Activated T-cell treated with anti-CD3 and anti-CD28 coated beads, Interleukin-2, amount 50 U/mL, for 24 hours (primary cell): ENCODE data around the gene KDM4F.
"Not testable (repeated sequence)": the region's sequence is repeated elsewhere in the genome, so short reads cannot be mapped to it uniquely, and the experiment has no call there.

Source experiments
- DNase-seq: peaks from one replicate; pipeline ENCODE4 v3.0.0-alpha.2; 2020
- H3K27ac Mint-ChIP-seq: 2 replicates; pipeline ENCODE4 v1.8.0; 2020; ENCODE audit warnings: mild to moderate bottlenecking, mixed read lengths
- H3K27me3 Mint-ChIP-seq: 2 replicates; pipeline ENCODE4 v1.8.0; 2020; ENCODE audit warnings: mixed read lengths
- H3K36me3 Mint-ChIP-seq: 2 replicates; pipeline ENCODE4 v1.8.0; 2020; ENCODE audit warnings: low read depth, mixed read lengths
- H3K4me1 Mint-ChIP-seq: 2 replicates; pipeline ENCODE4 v1.8.0; 2020; ENCODE audit warnings: low read depth, mixed read lengths
- H3K4me3 Mint-ChIP-seq: 2 replicates; pipeline ENCODE4 v1.8.0; 2020; ENCODE audit warnings: mild to moderate bottlenecking, moderate library complexity, mixed read lengths
- H3K9me3 Mint-ChIP-seq: 2 replicates; pipeline ENCODE4 v1.8.0; 2020; ENCODE audit warnings: mixed read lengths

KDM4F gene

DNA sequence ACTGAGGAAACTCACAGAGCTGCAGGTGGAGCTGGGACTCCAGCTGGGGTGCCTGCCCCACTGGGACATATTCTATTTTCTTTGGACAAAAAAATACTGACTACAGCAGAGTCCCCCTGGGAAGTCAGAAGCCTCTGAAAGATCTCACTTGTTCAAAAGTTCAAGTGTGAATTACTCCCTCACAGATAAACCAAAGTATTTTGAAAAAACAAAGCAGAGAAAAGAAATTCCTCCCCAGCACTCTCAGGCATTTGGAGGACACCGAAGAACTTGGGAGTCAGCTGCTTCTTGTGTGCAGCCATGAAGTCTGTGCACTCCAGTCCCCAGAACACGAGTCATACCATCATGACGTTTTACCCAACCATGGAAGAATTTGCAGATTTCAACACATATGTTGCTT is at the start of gene KDM4F:
Gene KDM4F, plus strand, starts transcription at position 301 of the 400 bp plus-strand sequence.
- not testable (repeated sequence) for H3K4me3 Mint-ChIP-seq, H3K27ac Mint-ChIP-seq, H3K4me1 Mint-ChIP-seq, H3K9me3 Mint-ChIP-seq, DNase-seq, H3K36me3 Mint-ChIP-seq
- peaks cover 62% of the 10 kb centered on the region for H3K27me3 Mint-ChIP-seq

GRCh38 chr11:95003716-95004115 is 45.5 kb upstream of the KDM4F start:
- Mint-ChIP-seq H3K36me3 (no peaks in the 10 kb centered on the region), H3K9me3 (no peaks in the 10 kb centered on the region), H3K4me1 (no peaks in the 10 kb centered on the region), H3K4me3 (no peak overlapping the region), H3K27me3 (peaks cover 2% of the 10 kb centered on the region), H3K27ac (no peak overlapping the region)
- no peak for DNase-seq

DNA sequence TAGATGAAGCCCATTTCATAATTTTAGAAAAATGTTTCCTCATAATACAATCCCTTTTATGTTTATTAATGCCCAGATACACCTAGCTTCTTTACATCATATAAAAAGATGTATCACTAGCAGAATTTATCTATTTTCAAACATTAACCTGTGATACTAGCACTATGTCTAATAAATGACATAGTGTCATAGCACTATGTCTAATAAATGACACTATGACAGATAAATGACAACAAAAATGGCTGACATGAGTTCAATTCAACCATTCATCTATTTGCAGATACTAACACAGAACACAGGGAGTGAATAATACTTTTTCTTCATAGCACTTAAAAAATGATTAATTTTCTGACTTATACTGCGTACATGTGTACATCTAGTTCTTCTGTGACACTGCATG is 43.6 kb upstream of the KDM4F start:
- H3K9me3 Mint-ChIP-seq, result no peaks in the 10 kb centered on the region
- H3K27ac Mint-ChIP-seq, result no peak overlapping the region
- no peaks in the 10 kb centered on the region for H3K36me3 Mint-ChIP-seq

GRCh38 chr11:95011376-95011775 is 37.8 kb upstream of the KDM4F start:
- Mint-ChIP-seq H3K4me3 (no peak overlapping the region), H3K9me3 (no peaks in the 10 kb centered on the region), H3K4me1 (no peaks in the 10 kb centered on the region), H3K27ac (no peak overlapping the region), H3K36me3 (no peaks in the 10 kb centered on the region), H3K27me3 (peaks cover 27% of the 10 kb centered on the region)
- no peak for DNase-seq

More for the DNA sequence above, 43.6 kb upstream of the KDM4F start:
- DNase-seq, result no peak
- Mint-ChIP-seq H3K4me3 (no peak overlapping the region), H3K4me1 (no peaks in the 10 kb centered on the region), H3K27me3 (peaks cover 2% of the 10 kb centered on the region)

GRCh38 chr11:95014184-95014821 is 34.9 kb upstream of the KDM4F start:
- no peak overlapping the region for H3K27ac Mint-ChIP-seq
- no peaks in the 10 kb centered on the region for H3K36me3 Mint-ChIP-seq
- no peaks in the 10 kb centered on the region for H3K4me1 Mint-ChIP-seq
- no peak overlapping the region for H3K4me3 Mint-ChIP-seq
- DNase-seq, result no peak
- H3K9me3 Mint-ChIP-seq, result no peaks in the 10 kb centered on the region
- H3K27me3 Mint-ChIP-seq, result peaks cover 27% of the 10 kb centered on the region

- Mint-ChIP-seq H3K4me3 (no peak overlapping the region), H3K27ac (no peak overlapping the region), H3K27me3 (peaks cover 22% of the 10 kb centered on the region), H3K9me3 (no peaks in the 10 kb centered on the region), H3K36me3 (no peaks in the 10 kb centered on the region), H3K4me1 (no peaks in the 10 kb centered on the region)
- no peak for DNase-seq
Measured at GRCh38 chr11:95016139-95016538, 33.1 kb upstream of the KDM4F start.

GRCh38 chr11:95021468-95021867 is 27.8 kb upstream of the KDM4F start:
- H3K4me3 Mint-ChIP-seq, DNase-seq, H3K27me3 Mint-ChIP-seq, H3K9me3 Mint-ChIP-seq, H3K4me1 Mint-ChIP-seq, H3K36me3 Mint-ChIP-seq, H3K27ac Mint-ChIP-seq: not testable (repeated sequence)

- H3K9me3 Mint-ChIP-seq, result no peaks in the 10 kb centered on the region
- no peak within 1 kb of the TSS for H3K27ac Mint-ChIP-seq
- no peaks in the 10 kb centered on the region for H3K27me3 Mint-ChIP-seq
- no peak within 1 kb of the TSS for H3K4me3 Mint-ChIP-seq
- no peak for DNase-seq
- H3K36me3 Mint-ChIP-seq, result no peaks in the 10 kb centered on the region
- H3K4me1 Mint-ChIP-seq, result no peaks in the 10 kb centered on the region
Measured at GRCh38 chr11:95024958-95025357, 24.3 kb upstream of the KDM4F start, which contains the start of gene KDM4E. Gene KDM4E, plus strand, starts transcription at chr11:95025258. Its CDS starts 300 bp downstream, at chr11:95025558.

DNA sequence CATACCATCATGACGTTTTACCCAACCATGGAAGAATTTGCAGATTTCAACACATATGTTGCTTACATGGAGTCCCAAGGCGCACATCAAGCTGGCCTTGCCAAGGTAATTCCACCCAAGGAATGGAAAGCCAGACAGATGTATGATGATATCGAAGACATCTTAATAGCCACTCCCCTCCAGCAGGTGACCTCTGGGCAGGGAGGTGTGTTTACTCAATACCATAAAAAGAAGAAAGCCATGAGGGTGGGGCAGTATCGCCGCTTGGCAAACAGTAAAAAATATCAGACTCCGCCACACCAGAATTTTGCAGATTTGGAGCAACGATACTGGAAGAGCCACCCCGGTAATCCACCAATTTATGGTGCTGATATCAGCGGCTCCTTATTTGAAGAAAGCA is 23.6 kb upstream of the KDM4F start:
- H3K4me3 Mint-ChIP-seq, H3K27me3 Mint-ChIP-seq, H3K27ac Mint-ChIP-seq, H3K36me3 Mint-ChIP-seq, H3K9me3 Mint-ChIP-seq, H3K4me1 Mint-ChIP-seq, DNase-seq: not testable (repeated sequence)

GRCh38 chr11:95028357-95028756 is 20.9 kb upstream of the KDM4F start:
- no peaks in the 10 kb centered on the region for H3K4me1 Mint-ChIP-seq
- H3K4me3 Mint-ChIP-seq, result no peak overlapping the region
- DNase-seq, result no peak
- H3K27me3 Mint-ChIP-seq, result no peaks in the 10 kb centered on the region
- H3K36me3 Mint-ChIP-seq, result no peaks in the 10 kb centered on the region
- no peaks in the 10 kb centered on the region for H3K9me3 Mint-ChIP-seq
- H3K27ac Mint-ChIP-seq, result no peak overlapping the region

GRCh38 chr11:95033051-95033450 is 16.2 kb upstream of the KDM4F start:
- no peaks in the 10 kb centered on the region for H3K4me1 Mint-ChIP-seq
- no peaks in the 10 kb centered on the region for H3K36me3 Mint-ChIP-seq
- peaks cover 18% of the 10 kb centered on the region for H3K27me3 Mint-ChIP-seq
- no peak for DNase-seq
- no peak overlapping the region for H3K4me3 Mint-ChIP-seq
- no peaks in the 10 kb centered on the region for H3K9me3 Mint-ChIP-seq
- H3K27ac Mint-ChIP-seq, result no peak overlapping the region

GRCh38 chr11:95035316-95035715 is 13.9 kb upstream of the KDM4F start:
- Mint-ChIP-seq H3K4me1 (no peaks in the 10 kb centered on the region), H3K27me3 (peaks cover 26% of the 10 kb centered on the region), H3K9me3 (no peaks in the 10 kb centered on the region)

GRCh38 chr11:95037356-95038035 is 11.7 kb upstream of the KDM4F start:
- DNase-seq, result peak; percentile 41
- H3K36me3 Mint-ChIP-seq, H3K4me1 Mint-ChIP-seq, H3K27ac Mint-ChIP-seq, H3K9me3 Mint-ChIP-seq: not testable (repeated sequence)
- Mint-ChIP-seq H3K4me3 (peak overlapping the region; percentile 39), H3K27me3 (peaks cover 41% of the 10 kb centered on the region)

More at GRCh38 chr11:95035316-95035715, 13.9 kb upstream of the KDM4F start:
- Mint-ChIP-seq H3K36me3 (no peaks in the 10 kb centered on the region), H3K27ac (no peak overlapping the region), H3K4me3 (no peak overlapping the region)
- no peak for DNase-seq

DNA sequence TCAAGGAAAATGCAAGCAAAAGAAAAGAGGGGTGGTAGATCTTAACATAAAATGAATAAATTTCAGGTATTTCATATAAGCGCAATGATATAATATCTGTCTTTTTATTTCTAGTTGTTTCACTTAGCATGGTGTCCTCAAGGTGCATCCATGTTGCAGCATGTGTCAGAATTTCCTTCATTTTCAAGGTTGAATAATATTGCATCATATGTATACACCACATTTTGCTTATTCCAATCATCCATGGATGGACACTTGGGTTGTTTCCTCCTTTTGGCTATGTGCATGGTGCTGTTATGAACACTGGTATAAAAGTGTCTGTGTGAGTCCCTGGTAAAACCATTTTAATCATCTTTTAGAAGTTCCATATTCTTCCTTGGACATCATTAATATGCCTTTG is 7.0 kb upstream of the KDM4F start:
- H3K27ac Mint-ChIP-seq, result no peak overlapping the region
- no peaks in the 10 kb centered on the region for H3K9me3 Mint-ChIP-seq
- no peak overlapping the region for H3K4me3 Mint-ChIP-seq
- peaks cover 60% of the 10 kb centered on the region for H3K27me3 Mint-ChIP-seq
- no peaks in the 10 kb centered on the region for H3K4me1 Mint-ChIP-seq
- DNase-seq, result no peak
- H3K36me3 Mint-ChIP-seq, result no peaks in the 10 kb centered on the region

- Mint-ChIP-seq H3K27ac (no peak overlapping the region), H3K27me3 (peaks cover 59% of the 10 kb centered on the region), H3K4me3 (no peak overlapping the region), H3K36me3 (no peaks in the 10 kb centered on the region), H3K9me3 (no peaks in the 10 kb centered on the region), H3K4me1 (no peaks in the 10 kb centered on the region)
- DNase-seq, result no peak
Measured at GRCh38 chr11:95042906-95043305, 6.3 kb upstream of the KDM4F start.
